ENCODE measurements around the gene COPA. TPM values are rescaled to one million over a fixed set of nuclear protein-coding genes. Genes with fewer than 3 reads are reported as not detected.

The COPA gene
- total RNA-seq, 1 donor from 2014 or later, result 125 TPM

- H3K27ac Mint-ChIP-seq, result peak overlapping the region; percentile 99
- peaks cover 32% of the 10 kb centered on the region for H3K4me1 Mint-ChIP-seq
- H3K36me3 Mint-ChIP-seq (ENCODE audit: low read depth), result peaks cover 22% of the 10 kb centered on the region
- DNase-seq, result peak; percentile 93
- H3K4me3 Mint-ChIP-seq, result peak overlapping the region; percentile 99
- intact Hi-C loops (cut with micrococcal nuclease), result loop anchor here (2.0 to 5.0 kb wide), 4 partner anchors 57 to 361 kb away; partner anchors contain the start of genes IGSF8 and PEA15
- no peaks in the 10 kb centered on the region for H3K27me3 Mint-ChIP-seq
- H3K9me3 Mint-ChIP-seq, result no peaks in the 10 kb centered on the region
Observed at GRCh38 chr1:160261556-160261892, 81.5 kb downstream of the COPA start.

- peak overlapping the region; percentile 99 for H3K4me3 Mint-ChIP-seq
- peaks cover 20% of the 10 kb centered on the region for H3K36me3 Mint-ChIP-seq (ENCODE audit: low read depth)
- H3K4me1 Mint-ChIP-seq, result peaks cover 32% of the 10 kb centered on the region
- H3K9me3 Mint-ChIP-seq, result no peaks in the 10 kb centered on the region
- H3K27me3 Mint-ChIP-seq, result no peaks in the 10 kb centered on the region
- intact Hi-C loops (cut with micrococcal nuclease), result loop anchor here (2.0 to 5.0 kb wide), 4 partner anchors 56 to 362 kb away; partner anchors contain the start of genes IGSF8 and PEA15
- peak overlapping the region; percentile 99 for H3K27ac Mint-ChIP-seq
- no peak for DNase-seq
Observed at GRCh38 chr1:160260406-160261382, 82.4 kb downstream of the COPA start.

GRCh38 chr1:160258177-160258798, 84.8 kb downstream of the COPA start:
- DNase-seq, result no peak
- peaks cover 24% of the 10 kb centered on the region for H3K36me3 Mint-ChIP-seq (ENCODE audit: low read depth)
- intact Hi-C loops (cut with micrococcal nuclease), result no loop called here
- peaks cover 27% of the 10 kb centered on the region for H3K4me1 Mint-ChIP-seq
- H3K27ac Mint-ChIP-seq, result no peak overlapping the region
- no peak overlapping the region for H3K4me3 Mint-ChIP-seq
- no peaks in the 10 kb centered on the region for H3K27me3 Mint-ChIP-seq
- no peaks in the 10 kb centered on the region for H3K9me3 Mint-ChIP-seq

- Mint-ChIP-seq H3K36me3 (ENCODE audit: low read depth) (peaks cover 29% of the 10 kb centered on the region), H3K4me3 (no peak overlapping the region), H3K9me3 (no peaks in the 10 kb centered on the region), H3K27ac (no peak overlapping the region), H3K4me1 (peaks cover 24% of the 10 kb centered on the region), H3K27me3 (no peaks in the 10 kb centered on the region)
- intact Hi-C loops (cut with micrococcal nuclease), result no loop called here
- DNase-seq, result no peak
Observed at GRCh38 chr1:160257411-160258015, 85.5 kb downstream of the COPA start.

- Mint-ChIP-seq H3K4me3 (no peak overlapping the region), H3K27ac (no peak overlapping the region), H3K27me3 (no peaks in the 10 kb centered on the region), H3K4me1 (peaks cover 24% of the 10 kb centered on the region), H3K36me3 (ENCODE audit: low read depth) (peaks cover 28% of the 10 kb centered on the region), H3K9me3 (no peaks in the 10 kb centered on the region)
- intact Hi-C loops (cut with micrococcal nuclease), result no loop called here
- no peak for DNase-seq
Observed at GRCh38 chr1:160256396-160257046, 86.5 kb downstream of the COPA start.

- H3K36me3 Mint-ChIP-seq (ENCODE audit: low read depth), result peaks cover 26% of the 10 kb centered on the region
- no peak overlapping the region for H3K27ac Mint-ChIP-seq
- intact Hi-C loops (cut with micrococcal nuclease), result no loop called here
- H3K4me3 Mint-ChIP-seq, result no peak overlapping the region
- no peak for DNase-seq
- no peaks in the 10 kb centered on the region for H3K9me3 Mint-ChIP-seq
- no peaks in the 10 kb centered on the region for H3K27me3 Mint-ChIP-seq
- peaks cover 22% of the 10 kb centered on the region for H3K4me1 Mint-ChIP-seq
Observed at GRCh38 chr1:160255781-160256300, 87.2 kb downstream of the COPA start.

GRCh38 chr1:160251687-160252526, 91.1 kb downstream of the COPA start:
- peaks cover 19% of the 10 kb centered on the region for H3K36me3 Mint-ChIP-seq (ENCODE audit: low read depth)
- DNase-seq, result peak; percentile 87
- no peaks in the 10 kb centered on the region for H3K27me3 Mint-ChIP-seq
- H3K4me1 Mint-ChIP-seq, result peaks cover 9% of the 10 kb centered on the region
- intact Hi-C loops (cut with micrococcal nuclease), result loop anchor here (1.0 to 2.0 kb wide), 2 partner anchors 59 to 151 kb away; no protein-coding TSS in a partner anchor
- no peak overlapping the region for H3K27ac Mint-ChIP-seq
- H3K4me3 Mint-ChIP-seq, result no peak overlapping the region
- H3K9me3 Mint-ChIP-seq, result no peaks in the 10 kb centered on the region

- no peaks in the 10 kb centered on the region for H3K27me3 Mint-ChIP-seq
- intact Hi-C loops (cut with micrococcal nuclease), result no loop called here
Observed at GRCh38 chr1:160251011-160251410, 92.0 kb downstream of the COPA start.

GRCh38 chr1:160247053-160247452, 96.0 kb downstream of the COPA start:
- peaks cover 8% of the 10 kb centered on the region for H3K4me1 Mint-ChIP-seq
- H3K36me3 Mint-ChIP-seq (ENCODE audit: low read depth), result peaks cover 24% of the 10 kb centered on the region
- no peaks in the 10 kb centered on the region for H3K27me3 Mint-ChIP-seq
- H3K27ac Mint-ChIP-seq, result no peak overlapping the region
- no peak for DNase-seq
- H3K9me3 Mint-ChIP-seq, result no peaks in the 10 kb centered on the region
- no peak overlapping the region for H3K4me3 Mint-ChIP-seq
- intact Hi-C loops (cut with micrococcal nuclease), result no loop called here

More at GRCh38 chr1:160251011-160251410, 92.0 kb downstream of the COPA start:
- no peak for DNase-seq
- H3K4me3 Mint-ChIP-seq, result no peak overlapping the region
- H3K27ac Mint-ChIP-seq, result no peak overlapping the region
- H3K36me3 Mint-ChIP-seq (ENCODE audit: low read depth), result peaks cover 21% of the 10 kb centered on the region
- no peaks in the 10 kb centered on the region for H3K9me3 Mint-ChIP-seq
- peaks cover 8% of the 10 kb centered on the region for H3K4me1 Mint-ChIP-seq

- intact Hi-C loops (cut with micrococcal nuclease), result no loop called here
- Mint-ChIP-seq H3K9me3 (no peaks in the 10 kb centered on the region), H3K27me3 (no peaks in the 10 kb centered on the region), H3K4me1 (peaks cover 3% of the 10 kb centered on the region), H3K27ac (no peak overlapping the region), H3K36me3 (ENCODE audit: low read depth) (peaks cover 24% of the 10 kb centered on the region), H3K4me3 (no peak overlapping the region)
- DNase-seq, result no peak
Observed at GRCh38 chr1:160245434-160245833, 97.6 kb downstream of the COPA start.

- intact Hi-C loops (cut with micrococcal nuclease), result no loop called here
- Mint-ChIP-seq H3K4me1 (no peaks in the 10 kb centered on the region), H3K36me3 (ENCODE audit: low read depth) (peaks cover 32% of the 10 kb centered on the region), H3K27ac (no peak overlapping the region), H3K27me3 (no peaks in the 10 kb centered on the region), H3K9me3 (no peaks in the 10 kb centered on the region), H3K4me3 (no peak overlapping the region)
- no peak for DNase-seq
Observed at GRCh38 chr1:160244209-160244608, 98.8 kb downstream of the COPA start.

- no peaks in the 10 kb centered on the region for H3K27me3 Mint-ChIP-seq
- peaks cover 36% of the 10 kb centered on the region for H3K36me3 Mint-ChIP-seq (ENCODE audit: low read depth)
- H3K9me3 Mint-ChIP-seq, result no peaks in the 10 kb centered on the region
- H3K4me3 Mint-ChIP-seq, result no peak overlapping the region
- no peak overlapping the region for H3K27ac Mint-ChIP-seq
- no peak for DNase-seq
- intact Hi-C loops (cut with micrococcal nuclease), result no loop called here
- H3K4me1 Mint-ChIP-seq, result no peaks in the 10 kb centered on the region
Observed at GRCh38 chr1:160243767-160244166, 99.3 kb downstream of the COPA start.
